Activated T-helper 1 cell treated with anti-CD3 and anti-CD28 coated beads, Interleukin-12 subunit alpha, Interleukin-12 subunit beta, Interleukin-2, Interleukin-4 antibody, amounts not matched to agents 30 ng/mL and 10 ng/mL and 1 ng/mL, durations not matched to agents 14 hours and 24 hours and 36 hours (primary cell): ENCODE data around the gene MXD3. TPM values are rescaled to one million over a fixed set of nuclear protein-coding genes. Genes with fewer than 3 reads are reported as not detected.
"Not testable (repeated sequence)": the region's sequence is repeated elsewhere in the genome, so short reads cannot be mapped to it uniquely, and the experiment has no call there.

Experiments used
- DNase-seq: peaks from one replicate; pipeline ENCODE4 v3.0.0; 2021; ENCODE audit warnings: low spot score
- H3K27ac Mint-ChIP-seq: one replicate; pipeline ENCODE4 v1.8.0; 2021; ENCODE audit warnings: mild to moderate bottlenecking, mixed read lengths
- H3K27me3 Mint-ChIP-seq: one replicate; pipeline ENCODE4 v1.8.0; 2022; ENCODE audit warnings: mild to moderate bottlenecking, moderate library complexity, mixed read lengths; ENCODE audit not compliant: insufficient read depth
- H3K36me3 Mint-ChIP-seq: one replicate; pipeline ENCODE4 v1.8.0; 2021; ENCODE audit warnings: low read depth, mixed read lengths
- H3K4me1 Mint-ChIP-seq: one replicate; pipeline ENCODE4 v1.8.0; 2021; ENCODE audit warnings: low read depth, mixed read lengths
- H3K4me3 Mint-ChIP-seq: one replicate; pipeline ENCODE4 v1.8.0; 2021; ENCODE audit warnings: mild to moderate bottlenecking, moderate library complexity, mixed read lengths
- H3K9me3 Mint-ChIP-seq: one replicate; pipeline ENCODE4 v1.8.0; 2021; ENCODE audit warnings: mixed read lengths
- intact Hi-C: fragments of 100-400 bp; cut with micrococcal nuclease; formaldehyde crosslinking; loops from one replicate; pipeline ENCODE4 v1.15.1; 2024
- total RNA-seq: library from RNA; stranded (reverse); gene quantifications from 2 replicates; pipeline ENCODE4 v1.2.3, GENCODE V29; 2022

Gene MXD3, protein sequence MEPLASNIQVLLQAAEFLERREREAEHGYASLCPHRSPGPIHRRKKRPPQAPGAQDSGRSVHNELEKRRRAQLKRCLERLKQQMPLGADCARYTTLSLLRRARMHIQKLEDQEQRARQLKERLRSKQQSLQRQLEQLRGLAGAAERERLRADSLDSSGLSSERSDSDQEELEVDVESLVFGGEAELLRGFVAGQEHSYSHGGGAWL
- 9.6 and 11.8 TPM in 2 replicates for total RNA-seq

DNA sequence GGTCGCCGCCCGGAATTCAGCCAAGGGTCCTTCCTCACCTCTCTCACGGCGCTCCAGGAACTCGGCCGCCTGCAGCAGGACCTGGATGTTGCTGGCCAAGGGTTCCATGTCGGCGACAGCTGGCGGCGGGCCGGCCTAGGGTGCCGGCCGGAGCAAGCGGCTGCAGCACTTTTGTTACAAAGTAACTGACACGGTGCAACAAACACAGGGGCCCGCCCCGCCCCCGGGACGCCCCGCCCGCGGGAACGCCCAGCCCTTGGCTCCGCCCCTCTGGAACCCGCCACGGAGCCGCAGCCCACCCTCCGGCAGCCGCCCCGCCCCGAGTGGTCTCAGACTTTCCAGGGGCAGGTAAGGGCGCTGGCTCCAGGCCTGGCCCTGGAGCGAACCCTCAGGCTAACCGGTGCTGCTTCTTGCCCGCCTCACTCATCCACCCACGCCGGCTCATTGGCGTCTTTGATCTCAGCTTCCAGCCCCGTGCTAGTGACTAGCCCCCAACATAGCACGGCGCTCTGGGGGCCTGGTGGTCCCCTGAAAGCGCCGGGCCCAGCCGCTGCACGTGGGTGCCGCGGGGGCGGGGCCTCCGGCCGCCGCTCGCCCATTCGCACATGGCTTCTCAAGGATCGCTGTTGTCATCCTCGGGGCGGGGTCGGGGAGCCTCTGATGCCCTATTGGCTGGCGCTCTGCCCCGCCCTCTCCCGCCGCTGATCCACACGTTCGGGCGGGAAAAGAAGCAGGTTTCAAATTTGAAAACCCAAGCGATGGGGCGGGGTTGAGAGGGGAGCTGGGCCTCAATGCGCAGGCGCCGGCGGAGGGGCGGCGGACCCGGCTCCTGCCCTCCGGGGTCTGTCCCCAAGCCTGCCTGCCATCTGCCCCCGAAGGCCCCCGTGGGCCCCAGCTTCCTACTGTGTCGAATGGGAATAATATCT lies at the start of gene MXD3:
Gene MXD3, minus strand, starts transcription at position 176 of the 926 bp plus-strand sequence. Its CDS starts 68 bp downstream, at position 108.
- intact Hi-C loops = loop anchor here (1.0 to 5.0 kb wide), 9 partner anchors 9 to 840 kb away; partner anchors contain the start of genes DDX41, GRK6, LMAN2 and NHP2
- H3K27ac Mint-ChIP-seq = peak within 1 kb of the TSS; percentile 85
- H3K36me3 Mint-ChIP-seq = peaks cover 7% of the 10 kb centered on the region
- H3K4me1 Mint-ChIP-seq = peaks cover 44% of the 10 kb centered on the region
- H3K4me3 Mint-ChIP-seq = peak within 1 kb of the TSS; percentile 89
- no peaks in the 10 kb centered on the region for H3K9me3 Mint-ChIP-seq
- DNase-seq = peak; percentile 96
- H3K27me3 Mint-ChIP-seq = no peaks in the 10 kb centered on the region

DNA sequence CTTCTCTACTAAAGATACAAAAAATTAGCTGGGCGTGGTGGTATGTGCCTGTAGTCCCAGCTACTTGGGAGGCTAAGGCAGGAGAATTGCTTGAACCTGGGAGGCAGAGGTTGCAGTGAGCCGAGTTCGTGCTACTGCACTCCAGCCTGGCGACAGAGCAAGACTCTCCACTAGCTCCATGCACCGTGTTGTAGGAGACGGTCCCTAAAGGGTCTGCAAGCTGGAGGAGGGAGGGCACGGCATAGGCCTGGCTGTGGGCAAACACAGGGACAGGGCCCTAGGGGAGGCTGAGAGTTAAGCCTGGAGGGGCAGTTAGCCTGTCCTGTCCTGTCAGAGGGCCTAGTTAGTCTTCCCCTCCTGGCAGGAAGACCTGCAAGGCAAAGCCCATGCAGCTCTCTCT lies 49.0 kb upstream of the MXD3 start:
- H3K27me3 Mint-ChIP-seq, DNase-seq, intact Hi-C loops, H3K9me3 Mint-ChIP-seq, H3K4me3 Mint-ChIP-seq, H3K27ac Mint-ChIP-seq: not testable (repeated sequence)
- peaks cover 15% of the 10 kb centered on the region for H3K36me3 Mint-ChIP-seq
- H3K4me1 Mint-ChIP-seq = peaks cover 84% of the 10 kb centered on the region

DNA sequence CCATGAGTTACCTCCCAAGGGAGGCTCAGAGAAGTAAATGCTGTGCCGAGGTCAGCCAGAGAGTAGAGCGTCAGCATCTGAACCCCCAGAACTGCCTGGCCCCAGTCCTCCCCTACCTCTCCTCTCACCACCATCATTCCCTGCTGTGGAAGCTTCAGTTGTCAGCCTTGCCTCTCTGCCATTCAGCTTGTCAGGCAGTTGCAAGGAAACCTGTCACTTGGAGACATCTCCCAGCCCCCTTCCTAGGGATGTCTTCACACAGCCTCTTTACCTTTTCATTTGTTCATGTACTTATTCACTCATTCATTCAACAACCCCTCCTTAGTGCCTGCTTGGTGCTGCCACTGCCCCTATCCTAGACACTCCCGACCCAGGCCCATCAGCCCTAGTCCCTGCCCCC lies 48.2 kb upstream of the MXD3 start:
- intact Hi-C loops = loop anchor here (5.0 to 10.0 kb wide), 2 partner anchors 228 to 825 kb away; partner anchors contain the start of genes NSD1 and RNF44
- no peaks in the 10 kb centered on the region for H3K27me3 Mint-ChIP-seq
- peak overlapping the region; percentile 85 for H3K4me3 Mint-ChIP-seq
- no peak for DNase-seq
- H3K4me1 Mint-ChIP-seq = peaks cover 79% of the 10 kb centered on the region
- peaks cover 12% of the 10 kb centered on the region for H3K36me3 Mint-ChIP-seq
- peak overlapping the region; percentile 78 for H3K27ac Mint-ChIP-seq
- peaks cover 11% of the 10 kb centered on the region for H3K9me3 Mint-ChIP-seq

DNA sequence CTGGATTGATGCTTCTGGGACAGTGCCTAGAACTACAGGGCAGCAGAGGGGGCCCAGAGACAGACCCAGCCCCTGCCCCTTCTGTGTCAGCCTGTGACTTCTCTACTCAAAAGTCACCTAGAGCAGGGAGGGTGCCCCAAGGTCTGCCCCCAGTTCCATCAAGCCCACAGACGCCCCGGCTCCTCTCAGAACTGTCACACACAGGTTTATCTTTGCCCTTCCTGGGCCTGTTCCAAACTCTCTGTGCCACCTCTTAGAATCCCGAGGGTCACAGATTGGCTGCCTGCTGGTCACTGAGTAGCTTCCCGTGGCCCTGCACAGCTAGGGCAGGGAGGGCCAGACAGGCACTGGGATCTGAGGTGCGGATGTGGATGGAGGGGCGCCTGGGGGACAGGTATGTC lies 47.8 kb upstream of the MXD3 start:
- intact Hi-C loops = loop anchor here (5.0 to 10.0 kb wide), 2 partner anchors 227 to 825 kb away; partner anchors contain the start of genes NSD1 and RNF44
- peaks cover 75% of the 10 kb centered on the region for H3K4me1 Mint-ChIP-seq

DNA sequence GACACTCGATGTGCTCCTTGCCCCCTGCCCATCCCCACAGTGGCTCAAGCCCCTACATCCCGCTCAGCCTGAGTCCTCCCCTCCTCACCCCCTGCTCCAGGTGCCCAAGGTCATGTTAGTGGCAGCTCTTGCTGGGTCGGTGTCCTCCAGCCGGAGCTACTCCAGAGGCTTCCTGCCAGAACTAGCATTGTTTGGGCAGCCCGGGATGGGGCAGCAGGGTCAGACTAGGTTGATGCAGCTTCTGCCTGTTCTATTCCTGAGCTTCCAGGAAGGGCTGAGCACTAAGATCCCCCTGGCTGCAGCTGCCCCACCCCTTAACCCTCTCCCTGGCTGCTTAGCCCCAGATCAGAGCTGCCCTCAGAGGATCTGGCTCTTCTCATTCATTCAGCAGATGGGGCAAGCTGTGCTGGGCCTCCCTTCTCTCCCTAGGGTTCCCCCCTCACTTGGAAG lies 46.7 kb upstream of the MXD3 start:
- H3K36me3 Mint-ChIP-seq = peaks cover 9% of the 10 kb centered on the region
- intact Hi-C loops = loop anchor here (5.0 to 10.0 kb wide), 2 partner anchors 226 to 824 kb away; partner anchors contain the start of genes NSD1 and RNF44

More for the DNA sequence above, 47.8 kb upstream of the MXD3 start:
- Mint-ChIP-seq H3K9me3 (peaks cover 15% of the 10 kb centered on the region), H3K27ac (no peak overlapping the region), H3K36me3 (peaks cover 9% of the 10 kb centered on the region), H3K4me3 (peak overlapping the region; percentile 85), H3K27me3 (no peaks in the 10 kb centered on the region)
- DNase-seq = no peak

DNA sequence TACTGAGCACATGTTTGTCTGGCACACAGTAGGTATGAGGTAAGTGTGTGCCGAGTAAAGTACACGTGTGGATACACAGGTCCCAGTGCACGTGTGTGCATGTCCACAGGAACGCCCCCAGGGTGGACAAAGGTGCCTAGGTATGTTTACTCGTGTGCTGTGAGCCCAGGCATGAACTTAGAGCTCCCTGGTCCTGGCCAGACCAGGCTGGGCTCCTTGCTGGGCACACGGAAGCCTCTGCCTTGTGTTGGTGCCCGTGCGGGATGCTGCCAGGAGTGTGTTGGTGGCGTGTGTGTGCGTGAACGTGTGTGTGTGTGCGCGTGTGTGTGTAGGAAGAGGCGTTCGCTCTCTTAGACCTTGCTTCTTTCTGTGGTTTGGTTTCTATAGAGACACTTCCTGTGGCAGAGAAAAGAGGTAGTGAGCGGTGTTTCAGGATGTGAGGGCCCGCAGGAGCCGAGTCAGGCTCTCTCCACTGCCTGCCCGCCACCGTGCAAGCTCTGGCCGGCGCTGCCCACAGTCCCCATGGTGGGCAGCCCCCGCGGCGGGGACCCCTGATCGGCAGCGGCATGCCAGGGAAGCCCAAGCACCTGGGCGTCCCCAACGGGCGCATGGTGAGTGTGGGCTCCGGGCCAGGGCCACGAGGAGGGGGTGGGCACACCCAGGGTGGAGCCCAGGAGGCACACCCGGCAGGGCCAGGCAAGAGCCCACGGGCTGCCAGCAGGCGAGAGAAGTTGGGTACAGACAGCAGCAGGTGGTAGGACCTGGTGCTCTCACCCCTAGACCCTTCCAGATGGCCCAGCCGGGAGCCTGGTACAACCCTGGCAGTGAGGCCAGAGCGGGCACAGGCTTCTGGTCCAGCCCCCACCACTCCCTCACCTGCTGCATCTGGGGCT lies 46.0 kb upstream of the MXD3 start, which contains the start of gene RGS14:
Gene RGS14, plus strand, starts transcription at position 466 of the 893 bp plus-strand sequence. Its CDS starts 101 bp downstream, at position 567.
- intact Hi-C loops = loop anchor here (2.0 to 10.0 kb wide), 3 partner anchors 69 to 823 kb away; partner anchors contain the start of genes GRK6, NSD1 and RNF44
- Mint-ChIP-seq H3K36me3 (peaks cover 9% of the 10 kb centered on the region), H3K4me3 (peak within 1 kb of the TSS; percentile 85), H3K4me1 (peaks cover 63% of the 10 kb centered on the region), H3K27me3 (no peaks in the 10 kb centered on the region), H3K27ac (peak within 1 kb of the TSS; percentile 80), H3K9me3 (peaks cover 19% of the 10 kb centered on the region)
- DNase-seq = peak; percentile 63

More for the DNA sequence above, 46.7 kb upstream of the MXD3 start:
- H3K9me3 Mint-ChIP-seq = peaks cover 19% of the 10 kb centered on the region
- peaks cover 67% of the 10 kb centered on the region for H3K4me1 Mint-ChIP-seq
- no peak for DNase-seq
- H3K27me3 Mint-ChIP-seq = no peaks in the 10 kb centered on the region
- H3K4me3 Mint-ChIP-seq = peak overlapping the region; percentile 85
- peak overlapping the region; percentile 78 for H3K27ac Mint-ChIP-seq

DNA sequence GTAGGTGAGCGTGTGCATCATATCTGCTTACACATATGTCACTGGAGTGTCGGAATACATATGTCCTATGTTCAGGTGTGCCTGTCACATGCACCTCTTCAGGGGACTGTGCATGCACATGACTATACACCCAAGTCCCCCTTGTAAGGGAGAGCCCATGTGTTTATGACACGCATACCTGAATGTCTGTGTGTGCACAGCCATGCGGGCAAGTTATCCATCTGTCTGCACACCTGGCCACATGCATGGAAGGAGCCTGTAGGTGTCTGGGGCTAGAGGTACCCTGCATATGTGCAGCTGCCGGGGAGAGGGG lies 45.4 kb upstream of the MXD3 start:
- H3K27me3 Mint-ChIP-seq = no peaks in the 10 kb centered on the region
- H3K4me3 Mint-ChIP-seq = peak overlapping the region; percentile 85
- H3K36me3 Mint-ChIP-seq = peaks cover 9% of the 10 kb centered on the region
- H3K9me3 Mint-ChIP-seq = peaks cover 19% of the 10 kb centered on the region
- DNase-seq = no peak
- intact Hi-C loops = loop anchor here (2.0 to 10.0 kb wide), 3 partner anchors 70 to 822 kb away; partner anchors contain the start of genes GRK6, NSD1 and RNF44
- peaks cover 58% of the 10 kb centered on the region for H3K4me1 Mint-ChIP-seq
- peak overlapping the region; percentile 80 for H3K27ac Mint-ChIP-seq

DNA sequence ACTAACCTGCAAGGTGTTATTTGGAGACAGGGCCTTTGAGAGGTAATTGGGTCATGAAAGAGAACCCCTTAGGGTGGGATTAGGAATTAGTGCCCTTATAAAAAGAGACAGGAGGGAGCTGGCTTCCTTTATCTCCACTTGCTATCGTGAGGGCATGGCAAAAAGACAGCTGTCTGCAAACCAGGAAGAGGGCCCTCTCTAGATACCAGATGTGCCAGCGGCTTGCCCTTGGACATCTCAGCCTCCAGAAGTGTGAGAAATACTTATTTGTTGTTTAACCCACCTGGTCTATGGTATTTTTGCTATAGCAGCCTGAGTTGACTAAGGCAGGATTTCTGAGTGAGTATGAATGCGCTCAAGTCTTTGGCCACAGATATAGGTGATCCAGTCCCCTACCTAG lies 45.0 kb upstream of the MXD3 start:
- H3K4me1 Mint-ChIP-seq = peaks cover 58% of the 10 kb centered on the region
- H3K9me3 Mint-ChIP-seq = peaks cover 19% of the 10 kb centered on the region
- peak overlapping the region; percentile 80 for H3K27ac Mint-ChIP-seq
- H3K4me3 Mint-ChIP-seq = peak overlapping the region; percentile 85
- H3K36me3 Mint-ChIP-seq = peaks cover 9% of the 10 kb centered on the region
- H3K27me3 Mint-ChIP-seq = no peaks in the 10 kb centered on the region
- DNase-seq = no peak
- intact Hi-C loops = loop anchor here (2.0 to 10.0 kb wide), 3 partner anchors 70 to 822 kb away; partner anchors contain the start of genes GRK6, NSD1 and RNF44

DNA sequence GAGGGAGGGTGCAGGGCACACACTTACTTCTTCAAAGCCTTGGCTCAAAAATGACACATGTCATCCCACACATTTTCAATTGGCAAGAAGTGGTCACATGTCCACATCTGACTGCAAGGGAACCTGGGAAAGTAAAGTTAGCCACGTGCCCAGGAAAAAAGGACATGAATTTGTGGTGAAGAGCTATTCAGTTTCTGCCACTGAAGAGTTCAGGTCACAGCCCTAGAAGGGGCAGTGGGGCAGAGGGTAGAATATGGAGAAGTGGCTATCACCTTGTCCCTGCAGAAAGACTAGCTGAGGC lies 44.1 kb upstream of the MXD3 start:
- H3K36me3 Mint-ChIP-seq = peaks cover 9% of the 10 kb centered on the region
- no peak overlapping the region for H3K27ac Mint-ChIP-seq
- H3K4me3 Mint-ChIP-seq = no peak overlapping the region
- intact Hi-C loops = loop anchor here (2.0 to 10.0 kb wide), 3 partner anchors 71 to 821 kb away; partner anchors contain the start of genes GRK6, NSD1 and RNF44
- no peaks in the 10 kb centered on the region for H3K27me3 Mint-ChIP-seq
- peaks cover 49% of the 10 kb centered on the region for H3K4me1 Mint-ChIP-seq
- H3K9me3 Mint-ChIP-seq = peaks cover 19% of the 10 kb centered on the region
- DNase-seq = no peak

DNA sequence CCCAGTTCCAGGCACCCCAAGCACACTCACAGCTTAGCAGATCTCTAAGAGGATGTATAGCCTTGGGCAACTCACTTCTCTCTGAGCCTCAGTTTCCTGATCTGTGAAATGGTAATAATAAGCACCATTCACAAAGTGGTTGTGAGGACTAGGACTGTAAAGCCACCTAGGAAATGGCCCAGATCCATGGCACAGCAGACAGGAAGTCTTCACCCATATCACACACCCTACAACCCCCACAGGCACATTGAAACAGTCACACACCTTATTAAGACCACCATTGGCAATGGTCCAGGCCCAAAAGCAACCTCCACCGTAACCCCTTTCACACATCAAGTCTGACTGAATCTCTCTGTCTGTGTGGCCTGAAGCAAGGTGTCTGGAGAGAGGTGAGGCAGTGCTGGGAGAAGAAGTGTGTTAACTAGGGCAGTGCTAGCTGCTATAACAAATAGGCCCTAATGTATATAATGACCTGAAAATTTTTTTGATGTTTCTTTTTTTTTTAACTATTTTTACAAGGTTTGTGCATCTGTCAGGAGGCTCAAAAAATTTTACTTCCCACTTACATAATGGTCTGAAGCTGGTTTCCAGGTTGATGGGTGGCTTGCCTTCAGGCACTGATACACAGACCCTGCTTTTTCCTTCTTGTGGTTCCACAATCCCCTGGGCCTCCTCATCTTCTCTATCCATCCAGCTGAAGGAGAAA lies 43.6 kb upstream of the MXD3 start:
- peaks cover 9% of the 10 kb centered on the region for H3K36me3 Mint-ChIP-seq
- H3K27me3 Mint-ChIP-seq = no peaks in the 10 kb centered on the region
- H3K9me3 Mint-ChIP-seq = peaks cover 19% of the 10 kb centered on the region
- no peak for DNase-seq
- H3K4me1 Mint-ChIP-seq = peaks cover 53% of the 10 kb centered on the region
- no peak overlapping the region for H3K27ac Mint-ChIP-seq
- H3K4me3 Mint-ChIP-seq = no peak overlapping the region
- intact Hi-C loops = loop anchor here (5.0 to 10.0 kb wide), 2 partner anchors 223 to 821 kb away; partner anchors contain the start of genes NSD1 and RNF44

DNA sequence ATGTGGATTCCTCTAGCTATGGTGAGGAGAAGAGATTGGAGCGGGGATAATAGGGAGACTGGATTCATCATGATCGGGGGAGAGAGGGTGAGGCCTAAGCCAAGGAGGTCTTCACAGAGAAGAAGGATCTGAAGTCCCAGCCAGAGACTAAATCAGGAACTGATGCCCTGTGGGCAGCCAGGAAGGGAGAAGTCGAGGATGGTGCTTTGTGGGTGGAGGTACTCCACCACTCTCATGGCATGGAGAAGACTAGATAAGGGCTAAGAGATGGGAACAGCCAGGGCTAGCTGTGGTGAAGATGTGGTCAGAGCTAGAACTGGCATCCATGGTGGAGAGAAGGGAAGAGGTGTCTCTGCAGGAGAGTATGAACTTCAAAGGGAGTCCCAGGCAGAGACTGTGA lies 43.0 kb upstream of the MXD3 start:
- Mint-ChIP-seq H3K4me3 (no peak overlapping the region), H3K27ac (no peak overlapping the region), H3K36me3 (peaks cover 7% of the 10 kb centered on the region), H3K4me1 (peaks cover 53% of the 10 kb centered on the region), H3K27me3 (no peaks in the 10 kb centered on the region), H3K9me3 (peaks cover 19% of the 10 kb centered on the region)
- intact Hi-C loops = loop anchor here (5.0 to 10.0 kb wide), 2 partner anchors 222 to 820 kb away; partner anchors contain the start of genes NSD1 and RNF44
- DNase-seq = no peak
